HL-60/S4 treated with phorbol 12-myristate 13-acetate at 8.2 ng/mL for 4 days and 3 days (cell line): ENCODE measurements around the gene MEIS3.

ENCODE experiments used
- in situ Hi-C: fragments of 300-500 bp; cut with MboI; formaldehyde crosslinking; loops from 2 replicates; pipeline ENCODE4 v1.15.0; 2022; ENCODE audit warnings: low sequenced_read_pairs

MEIS3 gene

DNA sequence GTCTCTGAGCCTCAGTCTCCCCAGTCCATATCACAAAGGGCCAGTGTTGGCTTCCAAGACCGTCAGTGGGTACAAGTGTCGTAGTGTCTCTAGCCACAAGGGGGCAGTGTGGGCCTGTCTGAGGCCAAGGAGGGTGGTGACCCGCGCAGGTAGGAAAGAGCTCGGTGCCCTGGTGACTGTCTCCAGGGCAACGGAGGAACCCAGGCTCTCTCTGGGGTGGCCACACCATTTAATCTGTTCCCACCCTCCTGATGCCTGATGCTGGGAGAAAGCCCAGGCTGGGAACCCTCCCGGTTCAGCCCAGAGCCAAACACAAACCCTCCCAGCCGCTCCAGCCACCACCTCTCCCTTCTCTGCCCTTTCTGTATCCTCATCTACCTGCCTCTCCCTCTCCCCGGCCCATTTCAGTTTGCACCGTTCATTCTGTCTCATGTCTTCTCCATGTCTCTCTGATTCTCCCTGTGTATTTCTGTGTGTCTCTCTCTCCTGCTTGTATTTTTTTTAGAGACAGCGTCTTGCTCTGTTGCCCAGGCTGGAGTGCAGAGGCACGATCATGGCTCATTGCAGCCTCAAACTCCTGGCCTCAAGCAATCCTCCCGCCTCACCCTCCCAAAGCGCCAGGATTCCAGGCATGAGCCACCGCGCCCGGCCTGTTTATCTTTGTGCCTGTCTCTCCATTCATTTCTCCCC is 17.5 kb upstream of the MEIS3 start:
- in situ Hi-C loops, result loop anchor here (5.0 kb wide), 1 partner anchor 260 kb away; no protein-coding TSS in a partner anchor

- in situ Hi-C loops, result loop anchor here (5.0 kb wide), 1 partner anchor 261 kb away; no protein-coding TSS in a partner anchor
Observed at GRCh38 chr19:47435883-47436417, 16.6 kb upstream of the MEIS3 start.

DNA sequence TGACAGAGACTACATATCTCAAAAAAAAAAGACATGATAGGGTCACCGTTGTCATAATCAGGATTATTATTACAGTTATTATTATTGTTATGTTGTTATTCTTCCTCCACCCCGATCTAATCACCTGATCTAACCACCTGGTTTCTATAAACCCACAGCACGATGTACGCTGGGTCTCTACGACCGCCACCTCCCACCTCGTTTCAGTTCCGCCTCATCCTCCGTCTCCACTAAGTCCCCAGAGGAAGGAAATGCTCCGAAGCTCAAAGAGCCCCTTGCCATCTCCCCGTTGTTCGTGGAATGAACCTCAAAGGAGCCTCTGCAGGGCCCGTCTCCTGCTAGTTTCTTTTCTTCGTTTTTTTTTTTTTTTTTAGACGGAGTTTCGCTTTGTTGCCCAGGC is 15.9 kb upstream of the MEIS3 start:
- in situ Hi-C loops, result loop anchor here (5.0 kb wide), 1 partner anchor 262 kb away; no protein-coding TSS in a partner anchor

DNA sequence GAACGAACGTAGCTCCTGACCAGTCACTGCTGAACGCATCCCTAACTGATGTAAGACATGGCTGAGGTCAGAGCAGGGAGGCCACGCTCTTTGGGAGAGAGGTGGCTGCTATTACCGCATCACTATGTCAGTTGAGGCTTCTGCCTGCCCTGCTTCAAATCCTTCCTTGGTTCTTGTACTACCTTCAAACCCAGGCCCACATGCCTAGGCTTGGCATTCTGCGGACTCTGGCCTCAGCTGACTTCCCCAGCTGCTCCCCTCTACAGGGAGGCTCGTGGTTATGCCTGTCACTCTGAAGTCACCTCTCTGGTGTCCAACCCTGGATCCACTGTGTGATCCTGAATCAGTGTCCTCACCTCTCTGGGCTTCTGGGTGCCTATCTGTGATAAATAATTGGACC is 14.8 kb upstream of the MEIS3 start:
- in situ Hi-C loops, result no loop called here

- in situ Hi-C loops, result no loop called here
Observed at GRCh38 chr19:47433121-47433520, 13.8 kb upstream of the MEIS3 start.

DNA sequence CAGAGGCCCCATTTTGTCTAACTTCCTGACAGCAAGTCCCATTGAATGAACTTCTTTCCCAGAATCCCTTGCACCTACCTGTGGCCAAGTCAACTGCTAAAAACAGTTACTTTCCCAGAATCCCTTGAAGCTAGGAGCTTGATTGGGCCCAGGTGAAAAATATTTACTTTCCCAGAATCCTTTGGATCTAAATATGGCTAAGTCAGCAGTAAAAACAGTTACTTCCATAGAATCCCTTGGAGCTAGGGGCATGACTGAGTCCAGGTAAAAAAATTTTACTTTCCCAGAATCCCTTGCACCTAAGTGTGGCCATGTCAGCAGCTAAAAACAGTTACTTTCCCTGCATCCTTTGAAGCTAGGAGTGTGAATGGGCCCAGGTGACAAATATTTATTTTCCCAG is 13.2 kb upstream of the MEIS3 start:
- in situ Hi-C loops, result no loop called here

- in situ Hi-C loops, result no loop called here
Observed at GRCh38 chr19:47432091-47432490, 12.8 kb upstream of the MEIS3 start.

GRCh38 chr19:47430041-47430802 is 10.9 kb upstream of the MEIS3 start:
- in situ Hi-C loops, result no loop called here

- in situ Hi-C loops, result no loop called here
Observed at GRCh38 chr19:47429140-47429793, 9.9 kb upstream of the MEIS3 start.

DNA sequence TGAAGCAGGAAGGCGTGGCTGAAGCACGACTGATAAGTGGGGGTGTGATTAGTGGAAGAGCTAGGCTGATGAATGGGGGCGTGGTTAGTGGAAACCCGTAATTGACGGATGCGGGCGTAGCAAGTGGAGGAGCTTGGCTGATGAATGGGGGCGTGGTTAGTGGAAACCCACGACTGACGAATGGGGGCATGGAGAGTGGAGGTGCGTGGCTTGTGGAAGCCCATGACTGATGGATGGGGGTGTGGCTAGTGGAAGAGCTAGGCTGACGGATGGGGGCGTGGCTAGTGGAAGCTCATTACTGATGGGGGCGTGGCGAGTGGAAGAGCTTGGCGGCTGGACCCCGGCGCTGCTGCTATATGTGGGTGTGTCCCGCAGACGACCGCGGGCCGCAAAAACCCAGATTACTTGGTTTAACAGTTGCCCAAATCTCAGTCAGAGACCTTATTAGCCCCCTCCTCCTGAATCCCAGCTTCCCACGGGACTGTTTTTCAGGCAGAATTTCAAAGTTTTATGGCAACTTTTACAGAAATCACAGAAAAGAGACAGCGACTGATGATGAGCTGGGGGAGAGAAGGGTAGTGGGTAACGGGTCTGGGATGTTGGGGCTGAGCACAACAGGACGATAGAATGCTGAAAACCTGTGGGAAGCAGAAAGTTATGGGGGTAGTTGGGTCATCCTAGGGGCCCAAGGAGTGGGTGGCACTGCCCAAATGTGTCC is 9.0 kb upstream of the MEIS3 start:
- in situ Hi-C loops, result no loop called here

DNA sequence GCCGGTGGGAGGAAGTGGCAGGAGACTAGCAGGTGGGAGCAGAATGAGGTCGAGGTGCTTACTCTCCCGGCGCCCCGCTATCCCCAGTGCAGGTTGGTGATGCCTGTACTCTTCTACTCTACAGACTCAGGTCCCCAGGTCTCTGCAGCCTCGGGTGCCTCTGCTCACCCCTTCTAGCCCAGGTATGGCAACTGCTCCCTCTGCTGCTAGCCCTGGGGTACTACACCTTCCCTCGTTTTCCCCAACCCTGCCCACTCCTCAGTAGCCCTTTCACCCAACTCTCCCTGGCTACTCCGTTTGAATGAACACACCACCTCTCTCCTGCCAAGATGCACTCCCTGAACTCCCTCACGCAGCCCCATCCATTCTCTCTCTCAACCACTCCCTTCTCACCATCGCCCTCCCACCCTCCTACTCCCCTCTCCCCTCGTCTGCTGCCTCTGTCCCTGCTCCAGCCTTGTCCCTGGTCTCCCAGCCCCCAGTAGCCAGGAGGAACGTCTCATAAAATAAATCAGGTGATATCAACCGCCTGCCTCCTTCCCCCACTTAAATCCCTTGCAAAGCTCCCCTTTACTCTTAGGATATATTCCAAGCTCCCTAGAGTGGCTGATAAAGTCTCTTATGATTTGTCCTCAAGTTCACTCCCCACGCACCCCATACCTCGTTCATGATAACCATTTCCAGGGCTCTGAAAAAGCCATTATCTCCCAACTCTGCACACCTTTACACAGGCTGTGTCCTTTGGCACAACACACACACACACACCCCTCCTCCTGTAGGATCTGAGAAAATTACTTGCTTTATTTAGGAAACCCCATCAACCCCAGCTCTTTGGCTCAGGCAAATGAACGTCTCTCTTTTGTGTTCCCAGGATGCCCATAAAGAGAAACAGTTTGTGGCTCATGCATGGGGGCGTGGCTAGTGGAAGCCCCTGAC is 8.2 kb upstream of the MEIS3 start:
- in situ Hi-C loops, result no loop called here

DNA sequence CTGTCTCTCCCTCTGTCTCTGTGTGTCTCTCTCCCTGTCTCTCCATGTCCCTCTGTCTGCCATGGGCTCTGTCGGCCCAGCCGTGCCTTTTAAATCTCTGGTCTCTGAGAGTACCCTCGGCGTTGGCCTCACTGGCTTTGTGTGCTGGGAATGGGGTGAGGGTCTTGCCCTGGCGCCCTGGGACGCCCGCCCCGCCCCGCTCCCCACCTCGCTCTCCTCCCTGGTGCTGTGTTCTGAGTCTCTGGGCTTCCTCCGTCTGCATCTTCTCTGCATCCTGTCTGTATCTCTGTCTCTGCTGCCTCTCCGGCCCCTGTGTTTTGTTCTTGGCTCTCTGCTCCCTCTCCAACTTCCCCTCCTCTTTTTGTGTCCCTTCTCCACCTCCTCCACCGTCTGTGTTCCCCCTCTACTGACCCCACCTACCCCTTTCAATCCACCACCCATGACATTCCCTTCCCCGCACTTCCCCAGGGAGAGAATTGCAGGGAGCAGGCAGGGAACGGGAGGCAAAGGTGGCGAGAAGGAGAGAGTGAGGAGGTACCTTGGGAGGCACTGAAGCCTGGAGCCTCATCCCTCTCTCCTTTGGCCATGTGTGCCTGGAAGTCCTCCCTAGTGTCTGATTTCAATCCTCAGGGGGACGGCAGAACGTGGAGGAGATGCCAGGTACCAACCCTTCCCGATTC is 4.0 kb upstream of the MEIS3 start:
- in situ Hi-C loops, result no loop called here

DNA sequence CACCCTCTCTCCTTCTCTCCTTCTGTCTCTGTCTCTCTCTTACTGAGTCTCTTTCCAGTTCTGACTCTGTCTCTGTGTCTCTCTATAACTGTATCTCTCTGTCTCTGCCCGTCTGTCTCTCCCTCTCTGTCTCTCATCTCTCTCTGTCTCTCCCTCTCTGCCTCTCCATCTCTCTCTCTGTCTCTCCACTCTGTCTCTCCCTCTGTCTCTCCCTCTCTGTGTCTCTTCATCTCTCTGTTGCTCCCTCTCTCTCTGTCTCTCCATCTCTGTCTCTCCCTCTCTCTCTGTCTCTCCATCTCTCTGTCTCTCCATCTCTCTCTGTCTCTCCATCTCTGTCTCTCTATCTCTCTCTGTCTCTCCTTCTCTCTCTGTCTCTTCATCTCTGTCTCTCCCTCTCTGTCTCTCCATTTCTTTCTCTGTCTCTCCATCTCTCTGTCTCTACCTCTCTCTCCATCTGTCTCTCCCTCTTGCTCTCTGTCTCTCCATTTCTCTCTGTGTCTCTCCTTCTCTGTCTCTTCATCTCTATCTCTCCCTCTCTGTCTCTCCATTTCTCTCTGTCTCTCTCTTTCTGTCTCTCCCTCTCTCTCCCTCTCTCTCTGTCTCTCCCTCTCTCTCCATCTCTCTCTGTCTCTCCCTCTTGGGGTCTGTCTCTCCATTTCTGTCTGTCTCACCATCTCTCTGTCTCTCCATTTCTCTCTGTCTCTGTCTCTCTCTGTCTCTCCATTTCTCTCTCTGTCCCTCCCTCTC is 3.3 kb upstream of the MEIS3 start:
- in situ Hi-C loops, result no loop called here

DNA sequence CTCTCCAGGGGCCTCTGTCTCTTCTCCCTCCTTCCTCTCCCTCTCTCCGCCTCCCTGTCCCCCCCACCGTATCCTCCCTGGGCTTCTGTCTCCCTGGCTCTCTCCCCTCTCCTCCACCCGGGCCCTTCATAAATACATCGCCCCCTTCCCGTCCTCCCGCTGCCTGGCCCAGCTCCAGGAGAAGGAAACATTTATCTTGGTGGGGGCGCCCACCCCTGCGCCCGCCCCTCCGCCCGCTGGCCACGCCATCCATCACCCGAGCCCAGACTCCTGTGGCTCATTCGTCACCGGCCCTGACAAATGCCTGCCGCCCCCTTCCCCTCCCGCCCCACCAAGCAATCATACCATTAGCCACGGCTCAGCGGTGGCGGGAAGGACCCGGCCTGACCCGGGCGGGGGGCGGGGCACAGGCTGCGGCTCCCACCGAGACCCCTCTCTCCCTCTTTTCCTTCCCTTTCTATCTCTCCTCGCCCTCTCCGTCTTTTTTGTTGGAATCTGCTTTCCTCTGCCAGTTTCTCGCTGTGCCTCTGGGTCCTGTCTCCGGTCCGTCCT is 2.6 kb upstream of the MEIS3 start:
- in situ Hi-C loops, result no loop called here

DNA sequence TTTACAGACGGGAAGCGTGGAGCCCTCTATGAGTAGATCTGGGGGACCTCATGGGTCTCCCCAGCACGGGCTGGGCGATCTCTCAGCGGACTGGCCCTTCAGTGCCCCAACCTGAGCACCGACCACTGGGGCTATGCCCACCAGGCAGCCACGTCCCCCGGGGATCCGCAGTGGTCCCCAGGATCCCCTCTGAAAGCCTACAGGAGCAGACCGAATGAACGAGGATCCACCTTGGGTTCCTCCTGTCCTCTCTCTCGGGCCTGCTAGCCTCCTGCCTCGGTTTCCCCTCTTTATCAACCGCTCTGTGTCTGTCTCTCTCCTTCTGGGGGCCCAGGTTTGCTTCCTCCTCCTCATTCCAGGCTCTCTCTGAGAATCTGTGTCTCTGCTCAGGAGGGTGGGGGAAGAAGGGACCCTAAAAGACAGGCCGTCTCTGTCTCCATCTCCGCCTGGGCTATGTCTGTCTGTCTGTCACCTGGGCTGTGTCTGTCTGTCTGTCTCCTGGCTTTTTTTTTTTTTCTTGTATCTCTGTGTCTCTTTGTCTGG is 2.0 kb upstream of the MEIS3 start:
- in situ Hi-C loops, result no loop called here

- in situ Hi-C loops, result no loop called here
Observed at GRCh38 chr19:47419789-47420188, 462 bp upstream of the MEIS3 start.

GRCh38 chr19:47418692-47419029 is 666 bp downstream of the MEIS3 start:
- in situ Hi-C loops, result no loop called here
